ENCODE data around the gene WNT4.

- no peak for TF ChIP-seq POLR2A (IDR thresholded peaks at IDR 0.05)
- TF ChIP-seq CTCF (IDR thresholded peaks at IDR 0.05 in 8 of 11, conservative IDR thresholded peaks at IDR 0.05 in 3 of 11): peak; percentile 54 to 86 (median 80)
- TF ChIP-seq POLR2AphosphoS5 (IDR thresholded peaks at IDR 0.05): peak in 1 of 3 donors; percentile 34
These were observed 37.2 kb downstream of the WNT4 start for GRCh38 chr1:22105611-22106207.
